ENCODE measurements around the gene RHBDD1. TPM values are rescaled to one million over a fixed set of nuclear protein-coding genes. Genes with fewer than 3 reads are reported as not detected.

The RHBDD1 gene
- polyA plus RNA-seq, 1 donor from 2014 or later: 5.4 TPM

- Histone ChIP-seq H3K9me2 (ENCODE audit: insufficient read depth, low read length) (no peaks in the 10 kb centered on the region), H3K27me3 (ENCODE audit: insufficient read depth, low read depth, low read length) (no peaks in the 10 kb centered on the region), H3K9me3 (ENCODE audit: low read length) (no peaks in the 10 kb centered on the region), H3K4me2 (ENCODE audit: low read length) (no peak overlapping the region), H2AFZ (ENCODE audit: low read depth, low read length) (no peak overlapping the region), H3K4me3 (ENCODE audit: low read length) (no peak overlapping the region), H3K79me2 (replicated peaks; ENCODE audit: insufficient read depth, low read length) (no peaks in the 10 kb centered on the region), H3F3A (ENCODE audit: insufficient read depth, low read length, poor library complexity, severe bottlenecking) (no peaks in the 10 kb centered on the region), H4K20me1 (ENCODE audit: insufficient read depth) (no peaks in the 10 kb centered on the region), H3K36me3 (ENCODE audit: insufficient read depth, low read length) (no peaks in the 10 kb centered on the region), H3K27ac (ENCODE audit: low read length) (no peak overlapping the region), H3K9ac (ENCODE audit: low read length) (no peak overlapping the region)
- no peak for TF ChIP-seq EZH2 (IDR thresholded peaks at IDR 0.05; ENCODE audit: borderline replicate concordance, insufficient read depth, low read length, poor library complexity, severe bottlenecking)
- TF ChIP-seq TAF1 (IDR thresholded peaks at IDR 0.05; ENCODE audit: low read depth): no peak
- TF ChIP-seq CTCF (IDR thresholded peaks at IDR 0.05; ENCODE audit: poor library complexity, severe bottlenecking): no peak
- TF ChIP-seq, protein P1, sequence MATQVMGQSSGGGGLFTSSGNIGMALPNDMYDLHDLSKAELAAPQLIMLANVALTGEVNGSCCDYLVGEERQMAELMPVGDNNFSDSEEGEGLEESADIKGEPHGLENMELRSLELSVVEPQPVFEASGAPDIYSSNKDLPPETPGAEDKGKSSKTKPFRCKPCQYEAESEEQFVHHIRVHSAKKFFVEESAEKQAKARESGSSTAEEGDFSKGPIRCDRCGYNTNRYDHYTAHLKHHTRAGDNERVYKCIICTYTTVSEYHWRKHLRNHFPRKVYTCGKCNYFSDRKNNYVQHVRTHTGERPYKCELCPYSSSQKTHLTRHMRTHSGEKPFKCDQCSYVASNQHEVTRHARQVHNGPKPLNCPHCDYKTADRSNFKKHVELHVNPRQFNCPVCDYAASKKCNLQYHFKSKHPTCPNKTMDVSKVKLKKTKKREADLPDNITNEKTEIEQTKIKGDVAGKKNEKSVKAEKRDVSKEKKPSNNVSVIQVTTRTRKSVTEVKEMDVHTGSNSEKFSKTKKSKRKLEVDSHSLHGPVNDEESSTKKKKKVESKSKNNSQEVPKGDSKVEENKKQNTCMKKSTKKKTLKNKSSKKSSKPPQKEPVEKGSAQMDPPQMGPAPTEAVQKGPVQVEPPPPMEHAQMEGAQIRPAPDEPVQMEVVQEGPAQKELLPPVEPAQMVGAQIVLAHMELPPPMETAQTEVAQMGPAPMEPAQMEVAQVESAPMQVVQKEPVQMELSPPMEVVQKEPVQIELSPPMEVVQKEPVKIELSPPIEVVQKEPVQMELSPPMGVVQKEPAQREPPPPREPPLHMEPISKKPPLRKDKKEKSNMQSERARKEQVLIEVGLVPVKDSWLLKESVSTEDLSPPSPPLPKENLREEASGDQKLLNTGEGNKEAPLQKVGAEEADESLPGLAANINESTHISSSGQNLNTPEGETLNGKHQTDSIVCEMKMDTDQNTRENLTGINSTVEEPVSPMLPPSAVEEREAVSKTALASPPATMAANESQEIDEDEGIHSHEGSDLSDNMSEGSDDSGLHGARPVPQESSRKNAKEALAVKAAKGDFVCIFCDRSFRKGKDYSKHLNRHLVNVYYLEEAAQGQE (IDR thresholded peaks at IDR 0.05; ENCODE audit: borderline replicate concordance): no peak
- no peak for TF ChIP-seq POLR2AphosphoS5 (IDR thresholded peaks at IDR 0.05)
- TF ChIP-seq RAD21 (conservative IDR thresholded peaks at IDR 0.05): no peak
- TF ChIP-seq SMC3 (conservative IDR thresholded peaks at IDR 0.05; ENCODE audit: poor library complexity): no peak
- no peak for TF ChIP-seq EP300 (conservative IDR thresholded peaks at IDR 0.05; ENCODE audit: poor library complexity, severe bottlenecking)
- no peak for TF ChIP-seq MXI1 (conservative IDR thresholded peaks at IDR 0.05; ENCODE audit: poor library complexity, severe bottlenecking)
Observed at GRCh38 chr2:226829721-226830631, 5.9 kb upstream of the RHBDD1 start.

DNA sequence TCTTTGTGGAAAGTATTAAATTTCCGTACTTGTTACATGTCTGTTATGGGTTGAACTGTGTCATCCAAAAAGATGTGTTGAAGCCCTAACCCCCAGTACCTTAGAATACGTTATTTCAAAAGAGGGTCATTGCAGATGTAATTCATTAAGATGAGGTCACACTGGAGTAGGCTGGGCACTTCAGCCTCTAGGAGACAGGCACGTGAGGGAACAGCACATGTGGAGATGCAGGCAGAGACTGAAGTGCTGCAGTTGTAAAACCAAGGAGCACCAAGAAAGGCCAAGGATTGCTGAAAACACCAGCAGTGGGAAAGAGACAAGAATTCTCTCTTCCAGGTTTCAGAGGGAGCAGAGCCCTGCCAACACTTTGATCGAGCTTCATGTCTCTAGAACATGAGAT is 4.6 kb upstream of the RHBDD1 start:
- Histone ChIP-seq H3K9ac (ENCODE audit: low read length) (no peak overlapping the region), H3K9me3 (ENCODE audit: low read length) (no peaks in the 10 kb centered on the region), H3K4me3 (ENCODE audit: low read length) (no peak overlapping the region), H3K9me2 (ENCODE audit: insufficient read depth, low read length) (no peaks in the 10 kb centered on the region), H3K36me3 (ENCODE audit: insufficient read depth, low read length) (no peaks in the 10 kb centered on the region), H3K79me2 (replicated peaks; ENCODE audit: insufficient read depth, low read length) (no peaks in the 10 kb centered on the region), H4K20me1 (ENCODE audit: insufficient read depth) (no peaks in the 10 kb centered on the region), H3K4me2 (ENCODE audit: low read length) (no peak overlapping the region), H3F3A (ENCODE audit: insufficient read depth, low read length, poor library complexity, severe bottlenecking) (no peaks in the 10 kb centered on the region), H2AFZ (ENCODE audit: low read depth, low read length) (no peak overlapping the region), H3K27ac (ENCODE audit: low read length) (no peak overlapping the region), H3K27me3 (ENCODE audit: insufficient read depth, low read depth, low read length) (no peaks in the 10 kb centered on the region)
- TF ChIP-seq RAD21 (conservative IDR thresholded peaks at IDR 0.05): no peak
- TF ChIP-seq, protein P1 (IDR thresholded peaks at IDR 0.05; ENCODE audit: borderline replicate concordance): no peak
- TF ChIP-seq CTCF (IDR thresholded peaks at IDR 0.05; ENCODE audit: poor library complexity, severe bottlenecking): no peak
- no peak for TF ChIP-seq TAF1 (IDR thresholded peaks at IDR 0.05; ENCODE audit: low read depth)
- no peak for TF ChIP-seq EP300 (conservative IDR thresholded peaks at IDR 0.05; ENCODE audit: poor library complexity, severe bottlenecking)
- no peak for TF ChIP-seq SMC3 (conservative IDR thresholded peaks at IDR 0.05; ENCODE audit: poor library complexity)
- TF ChIP-seq POLR2AphosphoS5 (IDR thresholded peaks at IDR 0.05): no peak
- no peak for TF ChIP-seq EZH2 (IDR thresholded peaks at IDR 0.05; ENCODE audit: borderline replicate concordance, insufficient read depth, low read length, poor library complexity, severe bottlenecking)
- TF ChIP-seq MXI1 (conservative IDR thresholded peaks at IDR 0.05; ENCODE audit: poor library complexity, severe bottlenecking): no peak
